GM12801 (cell line): Measurements from ENCODE around the gene ACTL8.

Experiments
- CTCF ChIP-seq: IDR thresholded peaks from one replicate; pipeline ENCODE4 v1.5.1; 2011; ENCODE audit warnings: control low read depth; ENCODE audit not compliant: insufficient read length; ENCODE audit errors: extremely low read depth

Gene ACTL8

GRCh38 chr1:17717594-17718535 is 37.3 kb upstream of the ACTL8 start:
- no peak for TF ChIP-seq CTCF

- no peak for TF ChIP-seq CTCF
These were observed 35.3 kb upstream of the ACTL8 start for GRCh38 chr1:17719874-17720273.

GRCh38 chr1:17721444-17721843 is 33.7 kb upstream of the ACTL8 start:
- no peak for TF ChIP-seq CTCF

- TF ChIP-seq CTCF = no peak
These were observed 31.4 kb upstream of the ACTL8 start for GRCh38 chr1:17723684-17724083.

GRCh38 chr1:17724150-17724549 is 31.0 kb upstream of the ACTL8 start:
- no peak for TF ChIP-seq CTCF

GRCh38 chr1:17725084-17725719 is 29.9 kb upstream of the ACTL8 start:
- TF ChIP-seq CTCF = no peak

GRCh38 chr1:17725811-17726582 is 29.1 kb upstream of the ACTL8 start:
- TF ChIP-seq CTCF = no peak
